Astrocyte (in vitro differentiated cells and primary cell): ENCODE data around the gene FAM83C. TPM values are rescaled to one million over a fixed set of nuclear protein-coding genes. Genes with fewer than 3 reads are reported as not detected.

Experiments
- DNase-seq: peaks from one replicate; pipeline ENCODE4 v3.0.0-alpha.2; 2010; ENCODE audit warnings: low read depth
- FAIRE-seq: peaks from 2 replicates; lab custom pipeline; 2011; peaks lifted over from hg19 to GRCh38; lab: Jason Lieb, UNC
- H2AFZ ChIP-seq: 2 replicates; pipeline ENCODE4 v1.6.0; 2012; ENCODE audit warnings: low read depth, low read length, inconsistent platforms
- H3K27ac ChIP-seq: 2 replicates; pipeline ENCODE4 v1.5.1; 2011; ENCODE audit warnings: low read depth, low read length, inconsistent platforms
- H3K27me3 ChIP-seq: 2 replicates; pipeline ENCODE4 v1.6.0; 2011; ENCODE audit warnings: low read length, inconsistent platforms; ENCODE audit not compliant: insufficient read depth
- H3K36me3 ChIP-seq: 2 replicates; pipeline ENCODE4 v1.5.1; 2011; ENCODE audit warnings: low read length, inconsistent platforms; ENCODE audit not compliant: insufficient read depth
- H3K4me1 ChIP-seq: 2 replicates; pipeline ENCODE4 v1.5.1; 2011; ENCODE audit warnings: low read length, inconsistent platforms; ENCODE audit not compliant: insufficient read depth
- H3K4me2 ChIP-seq: 2 replicates; pipeline ENCODE4 v1.6.0; 2012; ENCODE audit warnings: low read length, inconsistent platforms
- H3K4me3 ChIP-seq: 2 replicates; pipeline ENCODE4 v1.5.1; 2011; ENCODE audit warnings: low read depth, mild to moderate bottlenecking, low read length, inconsistent platforms; ENCODE audit not compliant: insufficient read depth
- H3K79me2 ChIP-seq: 2 replicates; pipeline ENCODE4 v1.6.0; 2012; ENCODE audit warnings: mild to moderate bottlenecking, low read length, inconsistent platforms; ENCODE audit not compliant: insufficient read depth
- H3K9ac ChIP-seq: 2 replicates; pipeline ENCODE4 v1.6.0; 2012; ENCODE audit warnings: mild to moderate bottlenecking, low read length, inconsistent platforms
- H3K9me3 ChIP-seq: 2 replicates; pipeline ENCODE4 v1.5.1; 2012; ENCODE audit warnings: low read depth, mild to moderate bottlenecking, low read length, inconsistent platforms; ENCODE audit not compliant: insufficient read depth
- H4K20me1 ChIP-seq: 2 replicates; pipeline ENCODE4 v1.6.0; 2012; ENCODE audit warnings: low read length, inconsistent platforms; ENCODE audit not compliant: insufficient read depth
- H3K27ac Mint-ChIP-seq: one replicate; pipeline ENCODE4 v1.8.0; 2021; ENCODE audit warnings: mild to moderate bottlenecking, mixed read lengths; ENCODE audit not compliant: unreplicated experiment
- H3K27me3 Mint-ChIP-seq: one replicate; pipeline ENCODE4 v1.8.0; 2021; ENCODE audit warnings: low read depth, mixed read lengths; ENCODE audit not compliant: unreplicated experiment
- H3K36me3 Mint-ChIP-seq: one replicate; pipeline ENCODE4 v1.8.0; 2021; ENCODE audit warnings: low read depth, mixed read lengths; ENCODE audit not compliant: unreplicated experiment
- H3K4me1 Mint-ChIP-seq: one replicate; pipeline ENCODE4 v1.8.0; 2021; ENCODE audit warnings: low read depth, mixed read lengths; ENCODE audit not compliant: unreplicated experiment
- H3K4me3 Mint-ChIP-seq: one replicate; pipeline ENCODE4 v1.8.0; 2021; ENCODE audit warnings: mild to moderate bottlenecking, moderate library complexity, mixed read lengths; ENCODE audit not compliant: unreplicated experiment
- H3K9me3 Mint-ChIP-seq: one replicate; pipeline ENCODE4 v1.8.0; 2021; ENCODE audit warnings: mild to moderate bottlenecking, mixed read lengths; ENCODE audit not compliant: unreplicated experiment
- EZH2 ChIP-seq: IDR thresholded peaks from 2 replicates; pipeline ENCODE4 v1.6.1; 2012; ENCODE audit warnings: mild to moderate bottlenecking, low read length, inconsistent platforms; ENCODE audit not compliant: insufficient read depth
- total RNA-seq: library from RNA; stranded (reverse); gene quantifications from 2 replicates; pipeline ENCODE4 v1.2.1, GENCODE V29; 2021
- TF ChIP-seq, protein P1 (sequence below): IDR thresholded peaks from 2 replicates; pipeline ENCODE4 v1.5.1; 2011; ENCODE audit warnings: low read depth, mild to moderate bottlenecking, inconsistent platforms, low read length, moderate library complexity; ENCODE audit not compliant: insufficient read depth

The FAM83C gene
- total RNA-seq, 1 donor from 2014 or later = not detected

DNA sequence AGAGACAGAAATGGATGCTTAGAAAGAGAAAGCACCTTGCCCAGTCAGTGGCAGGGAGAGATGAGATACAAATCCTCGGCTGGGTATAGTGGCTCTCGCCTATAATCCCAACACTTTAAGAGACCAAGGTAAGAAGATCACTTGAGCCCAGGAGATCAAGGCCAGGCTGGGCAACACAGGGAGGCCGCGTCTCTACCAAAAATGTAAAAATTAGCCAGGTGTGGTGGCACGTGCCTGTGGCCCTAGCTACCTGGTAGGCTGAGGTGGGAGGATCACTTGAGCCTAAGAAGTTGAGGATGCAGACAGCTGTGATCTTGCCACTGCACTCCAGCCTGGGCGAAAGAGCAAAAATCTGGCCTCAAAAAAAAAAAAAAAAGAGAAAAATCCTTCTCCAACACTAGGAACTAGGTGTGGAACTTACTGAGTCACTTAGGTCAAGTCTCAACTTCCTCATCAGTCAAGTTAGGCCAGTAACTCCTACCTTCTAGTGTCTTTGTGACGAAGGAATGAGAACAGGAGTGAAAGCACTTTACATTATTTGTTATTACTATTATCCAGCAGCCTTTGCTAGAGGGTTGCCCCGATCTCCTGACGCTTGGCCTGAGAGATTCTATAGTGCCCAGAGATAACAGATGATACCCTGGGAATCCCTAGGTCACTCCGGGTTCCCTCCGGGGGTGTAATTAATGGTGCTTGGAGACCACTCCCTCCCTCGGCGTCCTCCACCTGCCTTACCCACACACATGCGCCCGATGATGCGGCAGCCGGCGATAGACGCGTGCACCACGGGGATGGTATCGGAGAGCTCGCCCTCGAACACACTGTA, 8.6 kb downstream of the FAM83C start:
- H3K27ac Mint-ChIP-seq = peak overlapping the region; percentile 96

DNA sequence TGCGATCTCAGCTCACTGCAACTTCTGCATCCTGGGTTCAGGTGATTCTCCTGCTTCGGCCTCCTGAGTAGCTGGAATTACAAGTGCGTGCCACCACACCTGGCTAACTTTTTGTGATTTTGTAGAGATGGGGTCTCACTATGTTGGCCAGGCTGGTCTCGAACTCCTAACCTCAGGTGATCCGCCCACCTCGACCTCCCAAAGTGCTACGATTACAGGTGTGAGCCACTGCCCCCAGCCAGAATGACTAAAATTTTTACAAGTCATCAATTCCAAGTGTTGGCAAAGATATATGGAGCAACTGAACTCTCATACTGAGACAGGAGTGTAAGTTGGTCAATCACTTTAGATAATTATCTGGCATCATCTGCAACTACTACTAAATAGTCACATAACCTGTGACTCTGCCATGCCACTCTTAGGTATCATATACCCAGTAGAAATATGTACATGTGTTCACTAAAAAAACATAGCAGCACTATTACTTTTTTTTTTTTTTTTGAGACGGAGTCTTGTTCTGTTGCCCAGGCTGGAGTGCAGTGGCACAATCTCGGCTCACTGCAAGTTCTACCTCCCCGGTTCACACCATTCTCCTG, 10.6 kb downstream of the FAM83C start:
- peaks cover 26% of the 10 kb centered on the region for H3K4me1 Mint-ChIP-seq
- H3K4me2 ChIP-seq = no peak overlapping the region
- H2AFZ ChIP-seq = no peak overlapping the region
- H3K9me3 ChIP-seq = no peaks in the 10 kb centered on the region
- H3K27ac ChIP-seq = no peak overlapping the region
- no peaks in the 10 kb centered on the region for H3K9me3 Mint-ChIP-seq
- H3K27me3 ChIP-seq = no peaks in the 10 kb centered on the region
- FAIRE-seq (no peak), DNase-seq (no peak)
- peaks cover 38% of the 10 kb centered on the region for H4K20me1 ChIP-seq
- peak overlapping the region; percentile 73 for H3K4me3 Mint-ChIP-seq
- no peaks in the 10 kb centered on the region for H3K27me3 Mint-ChIP-seq
- no peak overlapping the region for H3K4me3 ChIP-seq
- H3K79me2 ChIP-seq = peaks cover 69% of the 10 kb centered on the region
- no peak overlapping the region for H3K9ac ChIP-seq
- peaks cover 19% of the 10 kb centered on the region for H3K36me3 ChIP-seq
- TF ChIP-seq EZH2 = no peak
- TF ChIP-seq, protein P1, sequence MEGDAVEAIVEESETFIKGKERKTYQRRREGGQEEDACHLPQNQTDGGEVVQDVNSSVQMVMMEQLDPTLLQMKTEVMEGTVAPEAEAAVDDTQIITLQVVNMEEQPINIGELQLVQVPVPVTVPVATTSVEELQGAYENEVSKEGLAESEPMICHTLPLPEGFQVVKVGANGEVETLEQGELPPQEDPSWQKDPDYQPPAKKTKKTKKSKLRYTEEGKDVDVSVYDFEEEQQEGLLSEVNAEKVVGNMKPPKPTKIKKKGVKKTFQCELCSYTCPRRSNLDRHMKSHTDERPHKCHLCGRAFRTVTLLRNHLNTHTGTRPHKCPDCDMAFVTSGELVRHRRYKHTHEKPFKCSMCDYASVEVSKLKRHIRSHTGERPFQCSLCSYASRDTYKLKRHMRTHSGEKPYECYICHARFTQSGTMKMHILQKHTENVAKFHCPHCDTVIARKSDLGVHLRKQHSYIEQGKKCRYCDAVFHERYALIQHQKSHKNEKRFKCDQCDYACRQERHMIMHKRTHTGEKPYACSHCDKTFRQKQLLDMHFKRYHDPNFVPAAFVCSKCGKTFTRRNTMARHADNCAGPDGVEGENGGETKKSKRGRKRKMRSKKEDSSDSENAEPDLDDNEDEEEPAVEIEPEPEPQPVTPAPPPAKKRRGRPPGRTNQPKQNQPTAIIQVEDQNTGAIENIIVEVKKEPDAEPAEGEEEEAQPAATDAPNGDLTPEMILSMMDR = no peak
- peaks cover 30% of the 10 kb centered on the region for H3K4me1 ChIP-seq
- H3K27ac Mint-ChIP-seq = no peak overlapping the region
- H3K36me3 Mint-ChIP-seq = peaks cover 27% of the 10 kb centered on the region

More for the DNA sequence above, 8.6 kb downstream of the FAM83C start:
- H3K4me3 Mint-ChIP-seq = peak overlapping the region; percentile 95
- Histone ChIP-seq H3K9me3 (no peaks in the 10 kb centered on the region), H2AFZ (no peak overlapping the region), H3K36me3 (peaks cover 16% of the 10 kb centered on the region), H3K9ac (peak overlapping the region; percentile 93), H3K4me2 (peak overlapping the region; percentile 89), H4K20me1 (peaks cover 36% of the 10 kb centered on the region), H3K27ac (peak overlapping the region; percentile 81), H3K27me3 (no peaks in the 10 kb centered on the region), H3K4me1 (peaks cover 18% of the 10 kb centered on the region), H3K4me3 (peak overlapping the region; percentile 80), H3K79me2 (peaks cover 58% of the 10 kb centered on the region)
- TF ChIP-seq EZH2 = no peak
- TF ChIP-seq, protein P1 = no peak
- DNase-seq = no peak
- no peaks in the 10 kb centered on the region for H3K9me3 Mint-ChIP-seq
- H3K4me1 Mint-ChIP-seq = peaks cover 15% of the 10 kb centered on the region
- peaks cover 21% of the 10 kb centered on the region for H3K36me3 Mint-ChIP-seq
- FAIRE-seq = no peak
- H3K27me3 Mint-ChIP-seq = no peaks in the 10 kb centered on the region

DNA sequence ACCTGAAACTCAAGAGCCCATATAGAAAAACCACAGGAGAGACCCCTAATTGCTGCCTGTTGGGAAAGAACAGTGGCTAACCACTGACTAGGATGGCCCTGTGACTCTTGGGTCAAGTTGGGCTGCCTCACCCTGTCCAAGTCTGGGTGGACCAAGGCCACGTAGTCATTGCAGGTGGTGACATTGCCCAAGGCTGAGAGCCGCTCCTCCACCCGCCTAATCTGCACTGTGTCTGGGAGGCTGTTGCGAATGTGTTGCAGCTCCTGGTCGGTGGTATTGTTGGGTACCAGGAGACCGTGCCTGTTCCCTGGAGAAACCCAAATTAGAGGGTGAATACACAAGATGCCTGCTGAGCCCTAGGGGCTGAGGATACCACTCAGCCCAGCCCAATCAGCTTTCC, 11.7 kb downstream of the FAM83C start:
- no peak overlapping the region for H3K4me2 ChIP-seq
- no peak overlapping the region for H3K27ac Mint-ChIP-seq
- no peaks in the 10 kb centered on the region for H3K9me3 ChIP-seq
- H4K20me1 ChIP-seq = peaks cover 38% of the 10 kb centered on the region
- H3K9me3 Mint-ChIP-seq = no peaks in the 10 kb centered on the region
- H3K4me1 Mint-ChIP-seq = peaks cover 28% of the 10 kb centered on the region
- H2AFZ ChIP-seq = no peak overlapping the region
- no peaks in the 10 kb centered on the region for H3K27me3 ChIP-seq
- TF ChIP-seq, protein P1 = no peak
- no peak for TF ChIP-seq EZH2
- H3K4me1 ChIP-seq = peaks cover 34% of the 10 kb centered on the region
- H3K36me3 ChIP-seq = peaks cover 22% of the 10 kb centered on the region
- no peak overlapping the region for H3K9ac ChIP-seq
- no peaks in the 10 kb centered on the region for H3K27me3 Mint-ChIP-seq
- no peak overlapping the region for H3K4me3 ChIP-seq
- FAIRE-seq (no peak), DNase-seq (no peak)
- peaks cover 80% of the 10 kb centered on the region for H3K79me2 ChIP-seq
- peak overlapping the region; percentile 65 for H3K4me3 Mint-ChIP-seq
- peaks cover 27% of the 10 kb centered on the region for H3K36me3 Mint-ChIP-seq
- no peak overlapping the region for H3K27ac ChIP-seq
